ENCODE measurements around the gene SLC5A12. TPM values are rescaled to one million over a fixed set of nuclear protein-coding genes. Genes with fewer than 3 reads are reported as not detected.

Gene SLC5A12
- total and polyA plus RNA-seq, 2 donors from 2014 or later, result 0.94 to 227 TPM

- H3K4me3 ChIP-seq (ENCODE audit: low read length in 3 of 3), result no peak overlapping the region
- intact Hi-C loops (cut with DNase I), result no loop called here
- no peak for FAIRE-seq
Observed at GRCh38 chr11:26665946-26666345, 55.9 kb downstream of the SLC5A12 start.

GRCh38 chr11:26665036-26665435 lies 56.8 kb downstream of the SLC5A12 start:
- no peaks in the 10 kb centered on the region for H3K9me3 ChIP-seq (ENCODE audit: control insufficient read depth in 2 of 3, insufficient read depth in 1 of 3, low read length in 3 of 3)
- H3K36me3 ChIP-seq (ENCODE audit: control insufficient read depth in 2 of 3, insufficient read depth in 3 of 3, low read length in 3 of 3), result no peaks in the 10 kb centered on the region
- no peak overlapping the region for H3K9ac ChIP-seq (ENCODE audit: low read length in 3 of 3)
- no peak for TF ChIP-seq CTCF (IDR thresholded peaks at IDR 0.05; ENCODE audit: borderline replicate concordance, extremely low read depth, insufficient read depth)
- H3K4me3 ChIP-seq (ENCODE audit: low read length in 3 of 3), result no peak overlapping the region
- no peaks in the 10 kb centered on the region for H3K4me1 ChIP-seq (ENCODE audit: control insufficient read depth in 2 of 3, insufficient read depth in 2 of 3, low read depth in 1 of 3, low read length in 3 of 3)
- intact Hi-C loops (cut with DNase I), result no loop called here
- DNase-seq (no peak), FAIRE-seq (no peak)
- H3K27ac ChIP-seq (ENCODE audit: low read depth in 2 of 2, low read length in 2 of 2), result no peak overlapping the region
- no peaks in the 10 kb centered on the region for H3K27me3 ChIP-seq (ENCODE audit: control insufficient read depth, insufficient read depth, low read length)

More at GRCh38 chr11:26665946-26666345, 55.9 kb downstream of the SLC5A12 start:
- H3K27ac ChIP-seq (ENCODE audit: low read depth in 2 of 2, low read length in 2 of 2), result no peak overlapping the region
- H3K9me3 ChIP-seq (ENCODE audit: control insufficient read depth in 2 of 3, insufficient read depth in 1 of 3, low read length in 3 of 3), result no peaks in the 10 kb centered on the region
- TF ChIP-seq CTCF (IDR thresholded peaks at IDR 0.05; ENCODE audit: borderline replicate concordance, extremely low read depth, insufficient read depth), result no peak
- no peaks in the 10 kb centered on the region for H3K27me3 ChIP-seq (ENCODE audit: control insufficient read depth, insufficient read depth, low read length)
- no peak overlapping the region for H3K9ac ChIP-seq (ENCODE audit: low read length in 3 of 3)
- H3K4me1 ChIP-seq (ENCODE audit: control insufficient read depth in 2 of 3, insufficient read depth in 2 of 3, low read depth in 1 of 3, low read length in 3 of 3), result no peaks in the 10 kb centered on the region
- H3K36me3 ChIP-seq (ENCODE audit: control insufficient read depth in 2 of 3, insufficient read depth in 3 of 3, low read length in 3 of 3), result peaks cover 0 to 7% (median 0%) of the 10 kb centered on the region in 3 donors
- DNase-seq, result no peak

GRCh38 chr11:26662916-26663315 lies 58.9 kb downstream of the SLC5A12 start:
- Histone ChIP-seq H3K4me3 (ENCODE audit: low read length in 3 of 3) (no peak overlapping the region), H3K27ac (ENCODE audit: low read depth in 2 of 2, low read length in 2 of 2) (no peak overlapping the region), H3K9me3 (ENCODE audit: control insufficient read depth in 2 of 3, insufficient read depth in 1 of 3, low read length in 3 of 3) (no peaks in the 10 kb centered on the region), H3K9ac (ENCODE audit: low read length in 3 of 3) (no peak overlapping the region), H3K36me3 (ENCODE audit: control insufficient read depth in 2 of 3, insufficient read depth in 3 of 3, low read length in 3 of 3) (no peaks in the 10 kb centered on the region), H3K27me3 (ENCODE audit: control insufficient read depth, insufficient read depth, low read length) (no peaks in the 10 kb centered on the region), H3K4me1 (ENCODE audit: control insufficient read depth in 2 of 3, insufficient read depth in 2 of 3, low read depth in 1 of 3, low read length in 3 of 3) (no peaks in the 10 kb centered on the region)
- intact Hi-C loops (cut with DNase I), result no loop called here
- TF ChIP-seq CTCF (IDR thresholded peaks at IDR 0.05; ENCODE audit: borderline replicate concordance, extremely low read depth, insufficient read depth), result no peak
- no peak for FAIRE-seq
- no peak for DNase-seq

- no peak overlapping the region for H3K9ac ChIP-seq (ENCODE audit: low read length in 3 of 3)
- H3K4me1 ChIP-seq (ENCODE audit: control insufficient read depth in 2 of 3, insufficient read depth in 2 of 3, low read depth in 1 of 3, low read length in 3 of 3), result no peaks in the 10 kb centered on the region
- TF ChIP-seq CTCF (IDR thresholded peaks at IDR 0.05; ENCODE audit: borderline replicate concordance, extremely low read depth, insufficient read depth), result no peak
- H3K27me3 ChIP-seq (ENCODE audit: control insufficient read depth, insufficient read depth, low read length), result no peaks in the 10 kb centered on the region
- intact Hi-C loops (cut with DNase I), result no loop called here
- DNase-seq (no peak), FAIRE-seq (no peak)
- H3K9me3 ChIP-seq (ENCODE audit: control insufficient read depth in 2 of 3, insufficient read depth in 1 of 3, low read length in 3 of 3), result no peaks in the 10 kb centered on the region
- H3K4me3 ChIP-seq (ENCODE audit: low read length in 3 of 3), result no peak overlapping the region
- no peak overlapping the region for H3K27ac ChIP-seq (ENCODE audit: low read depth in 2 of 2, low read length in 2 of 2)
- H3K36me3 ChIP-seq (ENCODE audit: control insufficient read depth in 2 of 3, insufficient read depth in 3 of 3, low read length in 3 of 3), result no peaks in the 10 kb centered on the region
Observed at GRCh38 chr11:26655287-26655686, 66.6 kb downstream of the SLC5A12 start.
